GM12878 (cell line): ENCODE results near the gene NDUFC2. TPM values are rescaled to one million over a fixed set of nuclear protein-coding genes. Genes with fewer than 3 reads are reported as not detected.

Experiments used
- BRCA1 ChIP-seq: IDR thresholded peaks from 2 replicates; pipeline ENCODE4 v1.6.1; 2011; ENCODE audit warnings: low read depth, low read length, improper control_type of control experiment
- CBX5 ChIP-seq: sonication (generic); IDR thresholded peaks from 2 replicates; pipeline ENCODE4 v1.6.1; 2016; ENCODE audit warnings: low read depth, moderate library complexity, mild to moderate bottlenecking, inconsistent platforms
- CREM ChIP-seq: IDR thresholded peaks from 2 replicates; pipeline ENCODE4 v1.6.1; 2014; ENCODE audit warnings: antibody characterized with exemption, low read depth
- ESRRA ChIP-seq: IDR thresholded peaks from 2 replicates; pipeline ENCODE4 v1.6.1; 2012; ENCODE audit warnings: mild to moderate bottlenecking, low read length, improper control_type of control experiment
- HDAC2 ChIP-seq: fragments of 200-600 bp; sonication (generic); IDR thresholded peaks from 2 replicates; pipeline ENCODE4 v1.6.1; 2017
- KAT2A ChIP-seq: conservative IDR thresholded peaks from 2 replicates; pipeline ENCODE4 v1.6.1; 2011; ENCODE audit warnings: low read depth, low read length; ENCODE audit not compliant: control insufficient read depth
- KDM1A ChIP-seq: fragments of 200-600 bp; sonication (generic); IDR thresholded peaks from 2 replicates; pipeline ENCODE4 v1.6.1; 2016; ENCODE audit warnings: borderline replicate concordance
- MEF2B ChIP-seq: fragments of 450-650 bp; IDR thresholded peaks from 2 replicates; pipeline ENCODE4 v1.6.1; 2018; ENCODE audit warnings: mild to moderate bottlenecking, moderate library complexity; ENCODE audit not compliant: partially characterized antibody, poor library complexity, severe bottlenecking
- MTA3 ChIP-seq: IDR thresholded peaks from 2 replicates; pipeline ENCODE4 v1.6.1; 2012; ENCODE audit warnings: low read length, inconsistent platforms, borderline replicate concordance
- NBN ChIP-seq: fragments of 450-650 bp; IDR thresholded peaks from 2 replicates; pipeline ENCODE4 v1.6.1; 2016
- NR2C2 ChIP-seq: IDR thresholded peaks from 2 replicates; pipeline ENCODE4 v1.6.1; 2011; ENCODE audit warnings: borderline replicate concordance, low read depth; ENCODE audit not compliant: control insufficient read depth, insufficient read length
- RAD21 ChIP-seq: IDR thresholded peaks from 2 replicates; pipeline ENCODE4 v1.6.1; 2011; ENCODE audit warnings: mild to moderate bottlenecking, low read depth, low read length, moderate library complexity; ENCODE audit not compliant: insufficient read depth
- RFX5 ChIP-seq: IDR thresholded peaks from 2 replicates; pipeline ENCODE4 v1.6.1; 2011; ENCODE audit warnings: low read depth, low read length, improper control_type of control experiment
- TARDBP ChIP-seq: IDR thresholded peaks from 2 replicates; pipeline ENCODE4 v1.6.1; 2016; ENCODE audit warnings: borderline replicate concordance
- WRNIP1 ChIP-seq: IDR thresholded peaks from 2 replicates; pipeline ENCODE4 v1.6.1; 2011; ENCODE audit warnings: low read depth, low read length, improper control_type of control experiment, borderline replicate concordance
- YY1 ChIP-seq: IDR thresholded peaks from 2 replicates; pipeline ENCODE4 v1.6.1; 2011; ENCODE audit warnings: low read depth, mild to moderate bottlenecking, low read length
- ZBED1 ChIP-seq: IDR thresholded peaks from 2 replicates; pipeline ENCODE4 v1.6.1; 2016; ENCODE audit warnings: borderline replicate concordance
- ZNF217 ChIP-seq: fragments of 450-650 bp; IDR thresholded peaks from 2 replicates; pipeline ENCODE4 v1.6.1; 2017; ENCODE audit warnings: antibody characterized with exemption, mild to moderate bottlenecking
- polyA plus RNA-seq, 11 experiments: library from polyadenylated mRNA; depleted of rRNA in 4 of 11; unstranded in 6 of 11; stranded (reverse) in 5 of 11; fragments of >200 nt; fragmentation: Nextera tagmentation in 4 of 11; fragmentation: Illumina TruSeq in 1 of 11; extraction: Ambion mirVana in 4 of 11; extraction: Trizol in 1 of 11; gene quantifications; 1 replicate in 1 of 11; 2 replicates in 10 of 11; pipeline versions ENCODE4 v1.2.1 to v1.2.3, GENCODE V29; 2011 to 2016; ENCODE audit warnings: inconsistent platforms in 2 of 11, missing spikeins in 2 of 11, low read depth in 1 of 11
- total RNA-seq, 4 experiments: library from RNA; depleted of rRNA in 3 of 4; stranded (reverse); fragments of >200 nt in 3 of 4; fragmentation: Illumina TruSeq in 1 of 4; extraction: Trizol in 1 of 4; gene quantifications; 2 replicates each; pipeline versions ENCODE4 v1.2.1 to v1.2.3, GENCODE V29; 2013 to 2021
- TF ChIP-seq, protein P1 (sequence below): fragments of 150-350 bp; IDR thresholded peaks from 2 replicates; pipeline ENCODE4 v1.6.1; 2016; ENCODE audit warnings: low read depth, low read length
- TF ChIP-seq, protein P2 (sequence below): IDR thresholded peaks from 2 replicates; pipeline ENCODE4 v1.6.1; 2011; ENCODE audit warnings: low read depth, low read length, improper control_type of control experiment, borderline replicate concordance
- TF ChIP-seq, protein P3 (sequence below): fragments of 450-650 bp; IDR thresholded peaks from 2 replicates; pipeline ENCODE4 v1.6.1; 2017; ENCODE audit warnings: low read depth, mild to moderate bottlenecking, moderate library complexity
- TF ChIP-seq, protein P4 (sequence below): IDR thresholded peaks from 2 replicates; pipeline ENCODE4 v1.6.1; 2011; ENCODE audit warnings: borderline replicate concordance, low read depth, mild to moderate bottlenecking, moderate library complexity, low read length; ENCODE audit not compliant: insufficient read depth, poor library complexity, severe bottlenecking
- TF ChIP-seq, protein P5 (sequence below): fragments of 450-650 bp; IDR thresholded peaks from 2 replicates; pipeline ENCODE4 v1.6.1; 2017; ENCODE audit warnings: borderline replicate concordance

NDUFC2 gene
- total and polyA plus RNA-seq, 10 of the 15 experiments (the other 5 are each of a cell fraction or from before 2014, with no cell fraction given): 103 to 529 (median 192) TPM

DNA sequence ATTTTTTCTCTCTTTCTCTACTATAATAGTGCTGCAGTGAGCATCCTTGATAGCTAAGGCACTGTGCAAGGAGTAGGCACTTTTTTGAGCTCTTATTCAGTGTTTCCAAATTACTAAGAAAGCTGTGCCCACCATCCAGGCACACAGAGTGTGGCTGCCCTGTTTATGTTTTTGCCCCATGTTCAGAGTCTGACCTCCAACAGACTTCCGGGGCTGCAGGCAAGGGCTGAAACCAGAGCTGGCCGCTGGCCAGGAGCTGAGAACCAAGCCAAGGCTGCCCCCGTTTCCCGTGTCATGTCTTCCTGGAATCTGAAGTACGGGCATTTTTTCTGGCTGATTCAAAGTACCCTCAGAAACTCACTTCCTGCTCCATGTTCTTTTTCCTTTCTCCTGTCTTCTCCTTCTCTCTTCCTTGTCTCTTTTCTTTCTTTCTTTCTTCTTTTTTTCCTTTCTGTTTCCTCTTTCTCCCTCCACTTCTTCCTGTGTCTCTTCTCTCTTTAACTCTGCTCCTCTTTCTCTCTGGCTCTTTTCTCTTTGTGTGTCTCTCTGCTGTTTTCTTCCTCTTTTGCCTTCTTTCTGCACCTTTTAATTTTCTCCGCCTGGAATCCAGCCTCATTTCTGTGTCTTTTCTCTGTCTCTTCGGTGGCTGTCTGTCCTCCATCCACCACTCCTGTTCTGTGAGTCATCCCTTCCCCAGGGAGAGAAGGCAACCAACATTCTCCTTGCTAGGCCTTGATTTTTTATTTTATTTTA is 39.6 kb downstream of the NDUFC2 start (continued):
- TF ChIP-seq, protein P1, sequence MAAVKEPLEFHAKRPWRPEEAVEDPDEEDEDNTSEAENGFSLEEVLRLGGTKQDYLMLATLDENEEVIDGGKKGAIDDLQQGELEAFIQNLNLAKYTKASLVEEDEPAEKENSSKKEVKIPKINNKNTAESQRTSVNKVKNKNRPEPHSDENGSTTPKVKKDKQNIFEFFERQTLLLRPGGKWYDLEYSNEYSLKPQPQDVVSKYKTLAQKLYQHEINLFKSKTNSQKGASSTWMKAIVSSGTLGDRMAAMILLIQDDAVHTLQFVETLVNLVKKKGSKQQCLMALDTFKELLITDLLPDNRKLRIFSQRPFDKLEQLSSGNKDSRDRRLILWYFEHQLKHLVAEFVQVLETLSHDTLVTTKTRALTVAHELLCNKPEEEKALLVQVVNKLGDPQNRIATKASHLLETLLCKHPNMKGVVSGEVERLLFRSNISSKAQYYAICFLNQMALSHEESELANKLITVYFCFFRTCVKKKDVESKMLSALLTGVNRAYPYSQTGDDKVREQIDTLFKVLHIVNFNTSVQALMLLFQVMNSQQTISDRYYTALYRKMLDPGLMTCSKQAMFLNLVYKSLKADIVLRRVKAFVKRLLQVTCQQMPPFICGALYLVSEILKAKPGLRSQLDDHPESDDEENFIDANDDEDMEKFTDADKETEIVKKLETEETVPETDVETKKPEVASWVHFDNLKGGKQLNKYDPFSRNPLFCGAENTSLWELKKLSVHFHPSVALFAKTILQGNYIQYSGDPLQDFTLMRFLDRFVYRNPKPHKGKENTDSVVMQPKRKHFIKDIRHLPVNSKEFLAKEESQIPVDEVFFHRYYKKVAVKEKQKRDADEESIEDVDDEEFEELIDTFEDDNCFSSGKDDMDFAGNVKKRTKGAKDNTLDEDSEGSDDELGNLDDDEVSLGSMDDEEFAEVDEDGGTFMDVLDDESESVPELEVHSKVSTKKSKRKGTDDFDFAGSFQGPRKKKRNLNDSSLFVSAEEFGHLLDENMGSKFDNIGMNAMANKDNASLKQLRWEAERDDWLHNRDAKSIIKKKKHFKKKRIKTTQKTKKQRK: no peak
- TF ChIP-seq ZNF217 (no peak), TARDBP (no peak), KAT2A (no peak), KDM1A (no peak), RAD21 (no peak), ZBED1 (no peak), CBX5 (no peak), WRNIP1 (no peak), CREM (no peak), NR2C2 (no peak), YY1 (0 out of 2 replicates have a peak, but pooled peaks have one; percentile 36), ESRRA (no peak), MTA3 (no peak), RFX5 (no peak), HDAC2 (no peak), BRCA1 (no peak), MEF2B (no peak), NBN (peak; percentile 74; the same call in 1 of the 2 replicates)
- TF ChIP-seq, protein P2, sequence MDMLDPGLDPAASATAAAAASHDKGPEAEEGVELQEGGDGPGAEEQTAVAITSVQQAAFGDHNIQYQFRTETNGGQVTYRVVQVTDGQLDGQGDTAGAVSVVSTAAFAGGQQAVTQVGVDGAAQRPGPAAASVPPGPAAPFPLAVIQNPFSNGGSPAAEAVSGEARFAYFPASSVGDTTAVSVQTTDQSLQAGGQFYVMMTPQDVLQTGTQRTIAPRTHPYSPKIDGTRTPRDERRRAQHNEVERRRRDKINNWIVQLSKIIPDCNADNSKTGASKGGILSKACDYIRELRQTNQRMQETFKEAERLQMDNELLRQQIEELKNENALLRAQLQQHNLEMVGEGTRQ: no peak
- TF ChIP-seq, protein P3, sequence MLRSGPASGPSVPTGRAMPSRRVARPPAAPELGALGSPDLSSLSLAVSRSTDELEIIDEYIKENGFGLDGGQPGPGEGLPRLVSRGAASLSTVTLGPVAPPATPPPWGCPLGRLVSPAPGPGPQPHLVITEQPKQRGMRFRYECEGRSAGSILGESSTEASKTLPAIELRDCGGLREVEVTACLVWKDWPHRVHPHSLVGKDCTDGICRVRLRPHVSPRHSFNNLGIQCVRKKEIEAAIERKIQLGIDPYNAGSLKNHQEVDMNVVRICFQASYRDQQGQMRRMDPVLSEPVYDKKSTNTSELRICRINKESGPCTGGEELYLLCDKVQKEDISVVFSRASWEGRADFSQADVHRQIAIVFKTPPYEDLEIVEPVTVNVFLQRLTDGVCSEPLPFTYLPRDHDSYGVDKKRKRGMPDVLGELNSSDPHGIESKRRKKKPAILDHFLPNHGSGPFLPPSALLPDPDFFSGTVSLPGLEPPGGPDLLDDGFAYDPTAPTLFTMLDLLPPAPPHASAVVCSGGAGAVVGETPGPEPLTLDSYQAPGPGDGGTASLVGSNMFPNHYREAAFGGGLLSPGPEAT: 0 out of 2 replicates have a peak, but pooled peaks have one; percentile 23
- TF ChIP-seq, protein P4, sequence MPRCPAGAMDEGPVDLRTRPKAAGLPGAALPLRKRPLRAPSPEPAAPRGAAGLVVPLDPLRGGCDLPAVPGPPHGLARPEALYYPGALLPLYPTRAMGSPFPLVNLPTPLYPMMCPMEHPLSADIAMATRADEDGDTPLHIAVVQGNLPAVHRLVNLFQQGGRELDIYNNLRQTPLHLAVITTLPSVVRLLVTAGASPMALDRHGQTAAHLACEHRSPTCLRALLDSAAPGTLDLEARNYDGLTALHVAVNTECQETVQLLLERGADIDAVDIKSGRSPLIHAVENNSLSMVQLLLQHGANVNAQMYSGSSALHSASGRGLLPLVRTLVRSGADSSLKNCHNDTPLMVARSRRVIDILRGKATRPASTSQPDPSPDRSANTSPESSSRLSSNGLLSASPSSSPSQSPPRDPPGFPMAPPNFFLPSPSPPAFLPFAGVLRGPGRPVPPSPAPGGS: no peak
- TF ChIP-seq, protein P5, sequence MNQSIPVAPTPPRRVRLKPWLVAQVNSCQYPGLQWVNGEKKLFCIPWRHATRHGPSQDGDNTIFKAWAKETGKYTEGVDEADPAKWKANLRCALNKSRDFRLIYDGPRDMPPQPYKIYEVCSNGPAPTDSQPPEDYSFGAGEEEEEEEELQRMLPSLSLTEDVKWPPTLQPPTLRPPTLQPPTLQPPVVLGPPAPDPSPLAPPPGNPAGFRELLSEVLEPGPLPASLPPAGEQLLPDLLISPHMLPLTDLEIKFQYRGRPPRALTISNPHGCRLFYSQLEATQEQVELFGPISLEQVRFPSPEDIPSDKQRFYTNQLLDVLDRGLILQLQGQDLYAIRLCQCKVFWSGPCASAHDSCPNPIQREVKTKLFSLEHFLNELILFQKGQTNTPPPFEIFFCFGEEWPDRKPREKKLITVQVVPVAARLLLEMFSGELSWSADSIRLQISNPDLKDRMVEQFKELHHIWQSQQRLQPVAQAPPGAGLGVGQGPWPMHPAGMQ: no peak
